ENCODE measurements around the gene FEM1B. TPM values are rescaled to one million over a fixed set of nuclear protein-coding genes. Genes with fewer than 3 reads are reported as not detected.

Gene FEM1B
- total RNA-seq, 1 donor from 2014 or later: 45.1 TPM

DNA sequence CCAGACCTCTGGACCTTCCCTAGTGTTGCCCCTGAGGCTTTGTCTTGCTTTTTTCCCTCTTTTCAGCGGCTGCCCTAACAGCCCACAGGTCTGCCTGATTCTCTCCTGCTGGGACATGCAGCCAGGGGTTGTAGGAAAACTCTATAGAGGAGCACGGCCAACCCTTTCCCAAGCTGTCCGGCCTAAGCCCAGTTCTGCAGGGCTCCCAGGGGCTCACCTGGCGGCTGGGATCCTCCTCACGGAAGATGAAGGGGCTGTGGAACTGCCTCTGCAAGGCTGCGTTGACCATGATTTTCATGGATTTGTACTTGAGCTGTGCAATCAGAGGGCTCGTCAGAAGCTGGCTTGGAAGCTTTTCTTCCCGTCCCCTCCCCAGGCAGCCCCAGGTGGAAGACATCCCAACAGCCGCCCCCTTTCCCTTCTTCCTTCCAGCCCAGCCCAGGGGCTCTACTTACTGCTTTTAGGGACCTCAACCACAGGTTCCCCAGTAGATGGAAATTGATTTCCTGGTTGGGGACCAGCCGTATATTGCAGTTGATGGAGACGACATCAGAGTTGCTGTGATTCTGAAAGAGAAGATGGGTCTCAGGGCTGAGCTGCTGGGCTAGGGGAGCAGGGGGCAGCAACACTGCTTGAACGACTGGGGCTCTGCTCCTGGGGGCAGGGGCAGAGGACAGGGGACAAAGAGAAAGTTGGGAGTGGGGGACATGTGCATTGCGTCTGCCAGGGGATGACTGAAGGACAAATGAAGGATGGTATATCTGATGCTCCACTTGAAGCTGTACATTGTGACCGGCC lies 29.8 kb downstream of the FEM1B start:
- H3K27ac Mint-ChIP-seq: no peak overlapping the region
- H3K9me3 Mint-ChIP-seq: no peaks in the 10 kb centered on the region
- intact Hi-C loops (cut with micrococcal nuclease): loop anchor here (2.0 kb wide), 1 partner anchor 231 kb away; no protein-coding TSS in a partner anchor
- peaks cover 2% of the 10 kb centered on the region for H3K27me3 Mint-ChIP-seq (ENCODE audit: low read depth)
- H3K4me1 Mint-ChIP-seq (ENCODE audit: low read depth): peaks cover 15% of the 10 kb centered on the region
- H3K4me3 Mint-ChIP-seq (ENCODE audit: low read depth): no peak overlapping the region
- DNase-seq (ENCODE audit: low spot score): peak; percentile 6
- H3K36me3 Mint-ChIP-seq (ENCODE audit: low read depth): no peaks in the 10 kb centered on the region

DNA sequence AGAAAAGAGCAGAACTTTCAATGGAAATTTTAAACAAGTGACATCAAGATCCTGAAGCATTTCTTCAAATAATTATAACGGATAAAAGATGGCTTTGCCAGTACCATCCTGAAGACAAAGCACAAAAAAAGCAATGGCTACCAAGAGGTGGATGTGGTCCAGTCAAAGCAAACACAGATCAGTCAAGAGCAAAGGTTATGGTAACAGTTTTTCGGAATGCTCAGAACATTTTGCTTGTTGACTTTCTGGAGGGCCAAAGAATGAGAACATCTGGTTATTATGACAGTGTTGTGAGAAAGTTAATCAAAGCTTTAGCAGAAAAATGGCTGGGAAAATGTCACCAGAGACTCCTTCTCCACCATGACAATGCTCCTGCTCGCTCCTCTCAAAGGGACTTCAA lies 31.5 kb downstream of the FEM1B start:
- Mint-ChIP-seq H3K4me3 (ENCODE audit: low read depth) (no peak overlapping the region), H3K27me3 (ENCODE audit: low read depth) (peaks cover 2% of the 10 kb centered on the region), H3K36me3 (ENCODE audit: low read depth) (no peaks in the 10 kb centered on the region), H3K27ac (no peak overlapping the region), H3K9me3 (no peaks in the 10 kb centered on the region), H3K4me1 (ENCODE audit: low read depth) (peaks cover 12% of the 10 kb centered on the region)
- intact Hi-C loops (cut with micrococcal nuclease): no loop called here
- no peak for DNase-seq (ENCODE audit: low spot score)

DNA sequence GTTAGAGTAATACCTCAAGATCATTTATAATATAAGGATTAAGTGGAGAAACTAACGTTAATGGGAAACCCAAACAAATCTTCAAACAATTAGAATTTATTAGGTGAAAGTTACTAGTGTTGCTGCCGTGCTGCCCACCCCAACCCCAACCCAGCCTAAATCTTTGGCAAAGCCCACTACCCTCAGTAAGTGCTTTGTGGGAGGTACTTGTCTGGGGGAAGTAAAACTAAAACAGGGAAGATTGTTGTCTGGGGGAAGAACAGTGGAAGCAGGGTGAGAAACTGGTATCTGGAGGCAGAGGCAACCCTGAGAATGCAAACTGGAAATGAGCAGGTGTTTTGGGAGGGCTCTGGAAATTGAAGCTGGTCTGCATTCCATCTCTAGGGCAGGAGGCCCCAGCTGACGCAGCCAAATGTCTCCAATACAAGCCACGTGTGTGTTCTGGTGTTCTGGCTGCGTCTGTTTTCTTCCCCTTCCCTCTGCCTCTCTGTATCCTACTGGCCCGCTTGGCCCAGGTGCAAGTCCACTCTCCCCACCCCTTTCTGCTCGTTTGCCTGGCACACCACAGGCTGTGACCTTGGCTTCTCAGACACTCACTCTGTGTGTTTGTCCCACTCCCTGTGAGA lies 32.7 kb downstream of the FEM1B start:
- no peak for DNase-seq (ENCODE audit: low spot score)

DNA sequence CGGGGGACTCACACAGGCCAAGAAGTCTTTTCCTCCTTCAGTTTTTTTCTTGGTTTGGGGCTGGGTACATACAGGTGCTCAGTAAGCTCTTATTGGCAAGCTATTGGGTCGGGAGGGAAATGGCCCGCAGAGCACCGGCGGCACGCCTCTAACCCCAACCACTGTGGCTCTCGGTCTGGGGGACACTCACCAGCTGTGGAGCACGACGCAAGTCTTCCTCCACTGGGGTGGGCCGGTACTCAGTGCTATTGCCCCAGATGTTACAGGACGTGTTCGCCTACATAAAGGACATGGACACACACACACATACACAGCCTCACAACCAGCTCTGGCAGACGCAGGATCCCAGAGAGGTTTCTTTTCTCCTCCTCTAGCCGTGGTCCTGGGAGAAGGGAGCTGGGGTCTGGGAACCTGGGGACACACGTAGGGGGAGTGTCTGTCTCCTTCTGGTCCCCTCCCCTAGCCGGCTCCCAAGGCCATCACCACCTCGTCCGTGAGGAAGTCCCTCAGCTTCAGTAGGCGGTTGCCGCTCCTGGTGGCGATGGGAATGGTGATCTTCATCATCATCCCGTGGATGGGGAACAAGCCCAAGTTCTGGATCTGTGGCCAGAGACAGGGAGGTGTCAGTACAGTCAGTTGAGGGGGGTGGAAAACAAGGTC lies 33.4 kb downstream of the FEM1B start:
- Mint-ChIP-seq H3K9me3 (no peaks in the 10 kb centered on the region), H3K27ac (no peak overlapping the region), H3K4me1 (ENCODE audit: low read depth) (peaks cover 8% of the 10 kb centered on the region), H3K27me3 (ENCODE audit: low read depth) (peaks cover 2% of the 10 kb centered on the region), H3K36me3 (ENCODE audit: low read depth) (no peaks in the 10 kb centered on the region), H3K4me3 (ENCODE audit: low read depth) (no peak overlapping the region)
- intact Hi-C loops (cut with micrococcal nuclease): no loop called here
- DNase-seq (ENCODE audit: low spot score): no peak

More for the DNA sequence above, 32.7 kb downstream of the FEM1B start:
- H3K27ac Mint-ChIP-seq: no peak overlapping the region
- intact Hi-C loops (cut with micrococcal nuclease): no loop called here
- peaks cover 2% of the 10 kb centered on the region for H3K27me3 Mint-ChIP-seq (ENCODE audit: low read depth)
- H3K36me3 Mint-ChIP-seq (ENCODE audit: low read depth): no peaks in the 10 kb centered on the region
- H3K4me3 Mint-ChIP-seq (ENCODE audit: low read depth): no peak overlapping the region
- H3K9me3 Mint-ChIP-seq: no peaks in the 10 kb centered on the region
- peaks cover 8% of the 10 kb centered on the region for H3K4me1 Mint-ChIP-seq (ENCODE audit: low read depth)

DNA sequence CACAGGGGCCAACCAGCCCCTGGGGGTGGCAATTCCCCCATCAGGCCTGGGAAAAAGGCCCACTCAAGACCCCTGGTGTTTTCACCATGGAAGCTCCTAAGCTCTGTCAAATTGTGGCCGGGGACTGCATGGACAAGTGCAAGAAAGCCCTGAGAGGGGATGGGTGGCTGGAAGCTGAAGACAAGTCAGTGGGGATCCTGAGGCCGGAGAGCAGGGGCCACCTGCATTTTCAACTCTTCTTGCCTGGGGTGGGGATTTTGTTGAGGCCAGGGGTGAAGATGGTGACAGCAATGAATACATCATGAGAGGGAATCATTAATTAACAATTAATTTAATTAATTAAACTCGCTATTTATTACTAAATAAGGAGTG lies 33.9 kb downstream of the FEM1B start:
- peaks cover 4% of the 10 kb centered on the region for H3K4me1 Mint-ChIP-seq (ENCODE audit: low read depth)
- intact Hi-C loops (cut with micrococcal nuclease): no loop called here

DNA sequence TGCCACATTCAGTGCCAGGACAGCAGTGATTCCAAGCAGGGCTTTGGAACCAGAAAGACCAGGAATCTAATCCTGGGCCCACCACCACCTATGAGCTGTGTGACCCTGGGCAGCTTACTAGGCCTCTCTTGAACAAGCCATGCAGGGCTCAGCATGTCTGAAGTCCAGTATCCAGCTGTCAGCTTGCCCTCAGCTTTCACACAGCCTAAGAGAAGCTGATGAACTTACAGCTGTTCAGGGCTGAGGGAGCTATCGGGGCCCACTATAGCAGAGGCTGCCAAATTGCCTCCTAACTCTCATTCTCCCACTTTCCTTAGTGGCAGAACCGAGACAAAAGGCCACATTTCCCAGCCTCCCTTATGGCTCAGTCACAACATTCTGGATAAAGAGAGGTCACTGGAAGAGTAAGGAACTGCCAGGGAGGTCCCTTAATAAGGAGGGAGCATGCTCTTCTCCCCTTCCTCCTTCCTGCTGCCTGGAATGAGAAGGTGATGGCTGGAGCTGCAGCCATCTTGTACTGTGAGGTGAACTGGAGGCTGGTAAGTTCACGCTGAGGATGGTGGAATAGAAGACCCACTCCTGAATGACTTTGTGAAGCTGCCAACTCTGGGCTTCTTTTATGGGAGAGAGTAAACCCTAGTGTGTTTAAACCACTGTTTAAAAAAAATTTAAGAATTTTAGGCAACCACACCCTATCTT lies 34.5 kb downstream of the FEM1B start:
- intact Hi-C loops (cut with micrococcal nuclease): no loop called here
- H3K4me3 Mint-ChIP-seq (ENCODE audit: low read depth): no peak overlapping the region
- H3K36me3 Mint-ChIP-seq (ENCODE audit: low read depth): no peaks in the 10 kb centered on the region
- DNase-seq (ENCODE audit: low spot score): no peak
- peaks cover 2% of the 10 kb centered on the region for H3K27me3 Mint-ChIP-seq (ENCODE audit: low read depth)
- H3K27ac Mint-ChIP-seq: no peak overlapping the region
- H3K9me3 Mint-ChIP-seq: no peaks in the 10 kb centered on the region
- no peaks in the 10 kb centered on the region for H3K4me1 Mint-ChIP-seq (ENCODE audit: low read depth)

More for the DNA sequence above, 33.9 kb downstream of the FEM1B start:
- no peaks in the 10 kb centered on the region for H3K9me3 Mint-ChIP-seq
- H3K27me3 Mint-ChIP-seq (ENCODE audit: low read depth): peaks cover 2% of the 10 kb centered on the region
- no peaks in the 10 kb centered on the region for H3K36me3 Mint-ChIP-seq (ENCODE audit: low read depth)
- H3K4me3 Mint-ChIP-seq (ENCODE audit: low read depth): no peak overlapping the region
- no peak for DNase-seq (ENCODE audit: low spot score)
- H3K27ac Mint-ChIP-seq: no peak overlapping the region

DNA sequence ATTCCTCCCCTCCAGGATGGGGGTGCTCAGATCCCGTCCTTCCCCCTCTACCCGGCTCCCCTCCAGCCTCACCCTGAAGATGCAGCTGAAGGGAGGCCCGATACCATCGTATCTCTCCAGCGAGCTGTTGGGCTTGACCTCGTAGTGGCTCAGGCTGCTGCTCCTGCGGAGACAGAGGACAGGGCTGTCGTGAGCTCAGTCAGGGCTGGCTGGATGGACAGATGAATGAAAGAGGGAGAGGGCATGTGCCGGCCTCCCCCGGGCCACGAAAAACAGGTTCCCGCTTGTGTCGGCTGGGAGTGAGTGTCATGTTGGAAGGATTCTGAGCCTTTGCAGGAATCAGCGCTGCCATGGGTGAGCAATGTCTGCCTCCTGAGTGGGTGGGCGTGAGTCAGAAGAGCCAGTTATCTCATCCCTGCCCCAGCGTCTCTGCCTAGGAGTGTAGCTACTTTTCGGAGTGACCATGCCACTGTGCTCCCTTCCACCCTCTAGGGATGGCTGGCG lies 35.2 kb downstream of the FEM1B start:
- H3K4me1 Mint-ChIP-seq (ENCODE audit: low read depth): no peaks in the 10 kb centered on the region
- DNase-seq (ENCODE audit: low spot score): no peak
- H3K27me3 Mint-ChIP-seq (ENCODE audit: low read depth): peaks cover under 1% of the 10 kb centered on the region
- H3K36me3 Mint-ChIP-seq (ENCODE audit: low read depth): no peaks in the 10 kb centered on the region
- H3K27ac Mint-ChIP-seq: no peak overlapping the region
- intact Hi-C loops (cut with micrococcal nuclease): no loop called here
- no peak overlapping the region for H3K4me3 Mint-ChIP-seq (ENCODE audit: low read depth)
- H3K9me3 Mint-ChIP-seq: no peaks in the 10 kb centered on the region

DNA sequence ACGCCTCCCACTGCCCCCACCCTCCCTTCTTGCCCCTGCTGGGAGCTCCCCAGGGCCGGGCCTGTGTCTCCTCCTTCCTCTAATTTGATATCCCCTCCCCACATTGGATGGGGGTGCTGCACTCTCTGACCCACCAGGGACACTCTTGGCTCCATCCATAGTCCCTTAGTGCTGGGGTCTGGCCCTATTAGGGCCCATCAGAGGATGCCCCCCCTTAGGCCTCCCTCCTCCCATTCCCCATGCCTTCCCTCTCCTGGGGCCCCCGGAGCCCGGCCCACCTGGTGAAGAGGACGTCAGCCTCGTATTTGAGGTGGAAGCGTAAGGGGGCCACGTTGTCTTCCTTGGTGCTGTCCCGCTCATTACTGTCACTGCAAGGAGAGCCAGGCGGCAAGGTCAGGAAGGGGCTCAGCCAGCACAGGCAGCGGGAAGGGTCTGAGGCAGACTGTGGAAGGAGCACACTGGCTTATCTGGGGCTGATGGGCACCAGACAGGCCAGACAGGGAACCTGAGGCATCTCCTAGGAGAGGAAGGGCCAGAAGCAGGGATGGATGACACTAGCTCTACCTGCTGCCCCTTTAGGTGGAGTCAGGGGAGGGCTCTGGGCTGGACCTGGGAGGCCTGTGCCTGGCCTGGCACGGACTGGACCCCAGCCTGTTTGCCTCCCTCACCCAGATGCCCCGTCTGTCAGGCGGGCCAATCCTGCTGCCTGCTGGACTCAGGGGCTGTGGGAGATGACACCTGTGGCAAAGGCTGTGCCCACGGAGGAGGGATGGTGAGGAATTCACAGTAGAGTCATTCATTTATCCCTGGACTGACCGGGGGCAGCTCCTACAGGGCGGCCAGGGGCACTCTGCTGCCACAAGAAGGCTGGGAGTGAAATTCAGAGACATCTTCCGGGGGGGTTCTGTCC lies 36.2 kb downstream of the FEM1B start:
- no peak overlapping the region for H3K4me3 Mint-ChIP-seq (ENCODE audit: low read depth)
- no peak for DNase-seq (ENCODE audit: low spot score)
- H3K4me1 Mint-ChIP-seq (ENCODE audit: low read depth): no peaks in the 10 kb centered on the region
- intact Hi-C loops (cut with micrococcal nuclease): no loop called here
- H3K27ac Mint-ChIP-seq: no peak overlapping the region
- no peaks in the 10 kb centered on the region for H3K27me3 Mint-ChIP-seq (ENCODE audit: low read depth)
- no peaks in the 10 kb centered on the region for H3K9me3 Mint-ChIP-seq
- no peaks in the 10 kb centered on the region for H3K36me3 Mint-ChIP-seq (ENCODE audit: low read depth)

DNA sequence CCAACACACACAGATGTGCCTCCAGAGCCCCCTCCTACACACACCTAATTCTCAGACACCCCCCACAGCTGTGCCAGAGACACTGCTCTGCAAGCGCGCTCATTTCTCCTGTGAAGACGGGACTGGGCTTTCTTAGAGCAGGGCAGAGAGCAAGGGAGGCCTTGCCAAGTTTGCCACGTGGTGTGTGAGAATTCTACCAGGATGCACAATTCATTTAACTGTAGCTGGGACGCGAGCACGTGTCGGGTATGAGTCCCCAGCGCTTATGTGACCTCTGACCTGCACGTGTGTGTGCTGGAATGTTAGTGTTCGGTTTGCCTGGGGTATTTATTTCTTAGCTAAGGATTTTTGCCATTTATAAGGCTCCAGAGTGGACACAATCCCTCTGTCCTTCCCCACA lies 37.0 kb downstream of the FEM1B start:
- no peak for DNase-seq (ENCODE audit: low spot score)
- Mint-ChIP-seq H3K27ac (no peak overlapping the region), H3K4me3 (ENCODE audit: low read depth) (no peak overlapping the region), H3K9me3 (no peaks in the 10 kb centered on the region), H3K27me3 (ENCODE audit: low read depth) (no peaks in the 10 kb centered on the region), H3K36me3 (ENCODE audit: low read depth) (no peaks in the 10 kb centered on the region), H3K4me1 (ENCODE audit: low read depth) (no peaks in the 10 kb centered on the region)
- intact Hi-C loops (cut with micrococcal nuclease): no loop called here

DNA sequence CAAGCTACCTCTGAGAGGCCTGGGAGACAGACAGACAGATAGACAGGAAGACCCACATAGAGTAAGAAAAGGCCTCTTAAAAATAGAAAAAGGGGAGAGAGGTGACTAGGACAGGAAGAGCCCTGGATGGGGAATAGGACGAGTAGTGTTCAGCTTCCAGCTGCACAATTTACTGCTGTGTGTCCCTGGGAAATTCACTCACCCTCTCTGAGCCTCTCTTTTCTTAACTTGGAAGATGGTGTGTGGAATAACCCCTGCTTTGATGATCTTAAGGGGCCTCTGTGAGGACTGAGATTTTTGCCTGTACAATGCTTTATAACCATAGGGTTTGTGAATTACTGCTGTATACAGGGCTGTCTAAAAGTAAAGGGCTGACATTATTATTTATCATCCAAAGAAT lies 37.5 kb downstream of the FEM1B start:
- intact Hi-C loops (cut with micrococcal nuclease): no loop called here
- Mint-ChIP-seq H3K36me3 (ENCODE audit: low read depth) (no peaks in the 10 kb centered on the region), H3K9me3 (no peaks in the 10 kb centered on the region), H3K27ac (no peak overlapping the region), H3K4me1 (ENCODE audit: low read depth) (no peaks in the 10 kb centered on the region), H3K27me3 (ENCODE audit: low read depth) (no peaks in the 10 kb centered on the region), H3K4me3 (ENCODE audit: low read depth) (no peak overlapping the region)
- no peak for DNase-seq (ENCODE audit: low spot score)

DNA sequence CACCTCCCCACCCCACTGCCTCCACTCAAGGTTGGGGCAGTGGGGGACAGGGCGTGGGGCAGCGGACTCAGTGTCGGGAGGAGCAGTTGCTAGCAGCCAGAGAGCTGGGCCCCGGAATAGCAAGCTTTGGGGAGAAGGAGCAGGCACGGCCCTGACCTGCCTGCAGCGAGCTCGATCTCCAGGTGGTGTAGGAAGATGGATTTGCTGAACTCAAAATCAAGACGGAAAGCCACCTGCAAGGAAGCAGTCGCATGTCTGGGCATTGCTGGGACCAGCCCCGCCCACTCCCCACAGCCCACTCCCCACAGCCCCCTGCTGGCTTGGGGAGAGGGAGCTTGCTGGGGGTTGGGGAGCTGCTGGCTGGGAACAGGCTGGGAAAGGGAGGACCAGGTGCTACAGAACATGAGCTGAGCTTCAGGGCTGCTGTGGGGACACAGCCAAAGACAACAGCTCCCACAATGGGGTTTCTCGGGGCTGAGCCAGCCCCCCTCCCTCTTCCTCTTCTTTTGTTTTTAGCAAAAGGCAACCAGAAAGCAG lies 38.0 kb downstream of the FEM1B start:
- no peaks in the 10 kb centered on the region for H3K27me3 Mint-ChIP-seq (ENCODE audit: low read depth)
- H3K4me1 Mint-ChIP-seq (ENCODE audit: low read depth): no peaks in the 10 kb centered on the region
- intact Hi-C loops (cut with micrococcal nuclease): no loop called here
- H3K27ac Mint-ChIP-seq: no peak overlapping the region
- no peak overlapping the region for H3K4me3 Mint-ChIP-seq (ENCODE audit: low read depth)
- no peaks in the 10 kb centered on the region for H3K36me3 Mint-ChIP-seq (ENCODE audit: low read depth)
- no peaks in the 10 kb centered on the region for H3K9me3 Mint-ChIP-seq
- no peak for DNase-seq (ENCODE audit: low spot score)

All from activated T-helper 2 cell treated with anti-CD3 and anti-CD28 coated beads, Interferon-gamma antibody, Interleukin-2, Interleukin-4, amounts not matched to agents 10 μg/mL and 5 μg/mL and 100 μg/mL, durations not matched to agents 14 hours and 24 hours and 36 hours (primary cell).